ENCODE measurements around the gene PKN2. TPM values are rescaled to one million over a fixed set of nuclear protein-coding genes. Genes with fewer than 3 reads are reported as not detected.

Gene PKN2
- total and polyA plus RNA-seq, 10 donors = 10.2 to 63.9 (median 45.3) TPM

DNA sequence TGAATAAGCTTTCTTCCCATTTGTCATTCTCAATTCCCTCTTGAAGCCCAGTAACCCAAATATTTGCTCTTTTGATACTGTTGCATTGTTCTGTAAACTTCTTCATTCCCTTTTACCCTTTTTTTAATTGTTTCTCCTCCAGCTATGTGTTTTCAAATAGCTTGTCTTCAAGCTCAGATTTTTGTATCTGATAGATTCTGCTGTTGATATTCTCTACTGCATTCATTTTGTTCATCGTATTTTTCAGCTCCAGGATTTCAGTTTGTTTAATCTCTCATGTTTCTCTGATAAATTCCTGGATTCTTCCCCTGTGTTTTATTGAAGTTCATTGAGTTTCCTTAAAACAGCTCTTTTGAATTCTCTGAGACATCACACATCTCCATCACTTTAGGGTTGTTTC, 51.8 kb downstream of the PKN2 start:
- TF ChIP-seq POLR2AphosphoS5 (IDR thresholded peaks at IDR 0.05) = no peak
- TF ChIP-seq POLR2A (IDR thresholded peaks at IDR 0.05) = no peak
- TF ChIP-seq, protein P1, sequence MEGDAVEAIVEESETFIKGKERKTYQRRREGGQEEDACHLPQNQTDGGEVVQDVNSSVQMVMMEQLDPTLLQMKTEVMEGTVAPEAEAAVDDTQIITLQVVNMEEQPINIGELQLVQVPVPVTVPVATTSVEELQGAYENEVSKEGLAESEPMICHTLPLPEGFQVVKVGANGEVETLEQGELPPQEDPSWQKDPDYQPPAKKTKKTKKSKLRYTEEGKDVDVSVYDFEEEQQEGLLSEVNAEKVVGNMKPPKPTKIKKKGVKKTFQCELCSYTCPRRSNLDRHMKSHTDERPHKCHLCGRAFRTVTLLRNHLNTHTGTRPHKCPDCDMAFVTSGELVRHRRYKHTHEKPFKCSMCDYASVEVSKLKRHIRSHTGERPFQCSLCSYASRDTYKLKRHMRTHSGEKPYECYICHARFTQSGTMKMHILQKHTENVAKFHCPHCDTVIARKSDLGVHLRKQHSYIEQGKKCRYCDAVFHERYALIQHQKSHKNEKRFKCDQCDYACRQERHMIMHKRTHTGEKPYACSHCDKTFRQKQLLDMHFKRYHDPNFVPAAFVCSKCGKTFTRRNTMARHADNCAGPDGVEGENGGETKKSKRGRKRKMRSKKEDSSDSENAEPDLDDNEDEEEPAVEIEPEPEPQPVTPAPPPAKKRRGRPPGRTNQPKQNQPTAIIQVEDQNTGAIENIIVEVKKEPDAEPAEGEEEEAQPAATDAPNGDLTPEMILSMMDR (IDR thresholded peaks at IDR 0.05 in 8 of 11, conservative IDR thresholded peaks at IDR 0.05 in 3 of 11) = no peak
- 94 to 100% (median 97%) methylated on average over 1 of the region's 1 CpG for WGBS, 5 donors
- no peak for DNase-seq
- Histone ChIP-seq H3K4me1 (peaks cover 0 to 27% (median 13%) of the 10 kb centered on the region in 6 donors), H3K27ac (no peak overlapping the region), H3K4me3 (no peak overlapping the region), H3K9me3 (peaks cover 0 to 37% (median 33%) of the 10 kb centered on the region in 8 donors), H3K36me3 (peaks cover 0 to 28% (median 0%) of the 10 kb centered on the region in 6 donors), H3K27me3 (replicated peaks in 1 of 7) (no peaks in the 10 kb centered on the region)
- intact Hi-C loops (cut with DNase I; ENCODE audit: low total_unique reads) = no loop called here

GRCh38 chr1:88736633-88737248, 52.7 kb downstream of the PKN2 start:
- intact Hi-C loops (cut with DNase I; ENCODE audit: low total_unique reads) = no loop called here
- H3K4me1 ChIP-seq = peaks cover 0 to 19% (median 7%) of the 10 kb centered on the region in 6 donors
- no peak overlapping the region for H3K4me3 ChIP-seq
- 90 to 97% (median 92%) methylated on average over 6 to 7 of the region's 7 CpGs for WGBS, 5 donors
- TF ChIP-seq, protein P1 (IDR thresholded peaks at IDR 0.05 in 8 of 11, conservative IDR thresholded peaks at IDR 0.05 in 3 of 11) = peak in 4 of 11 experiments; percentile 29 to 58 (median 39)
- no peak for TF ChIP-seq POLR2A (IDR thresholded peaks at IDR 0.05)
- peaks cover 0 to 35% (median 0%) of the 10 kb centered on the region in 6 donors for H3K36me3 ChIP-seq
- H3K27ac ChIP-seq = no peak overlapping the region
- DNase-seq = no peak
- peaks cover 0 to 37% (median 33%) of the 10 kb centered on the region in 8 donors for H3K9me3 ChIP-seq
- no peaks in the 10 kb centered on the region for H3K27me3 ChIP-seq (replicated peaks in 1 of 7)

DNA sequence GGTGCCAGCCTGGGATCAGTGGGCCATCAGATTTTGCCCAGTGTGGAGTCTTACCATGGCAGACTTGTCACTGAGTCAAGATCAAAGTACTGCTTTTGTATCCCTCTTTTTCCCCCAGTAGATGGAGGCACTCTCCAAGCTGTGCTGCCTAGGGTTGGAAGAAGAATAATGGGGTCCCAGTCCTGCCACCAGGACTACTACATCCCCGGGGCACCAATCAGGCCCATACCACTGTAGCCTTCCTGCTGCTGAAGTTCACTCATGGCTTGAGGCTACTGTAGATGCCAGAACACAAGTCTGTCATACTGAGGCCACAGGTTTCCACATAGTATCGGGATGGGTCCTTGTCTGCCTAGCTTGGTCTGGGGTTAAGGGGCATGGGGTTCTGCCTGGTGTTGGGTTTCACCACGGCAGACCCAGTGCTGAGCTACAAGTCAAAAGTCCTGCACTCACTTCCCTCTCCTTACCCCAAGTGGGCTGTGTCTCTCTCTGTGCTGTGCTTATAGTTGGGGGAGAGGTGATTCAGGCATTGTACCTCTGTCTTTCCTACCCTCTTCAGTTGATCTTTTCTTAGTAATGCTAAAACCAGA, 53.4 kb downstream of the PKN2 start:
- Histone ChIP-seq H3K4me1 (peaks cover 0 to 12% (median 2%) of the 10 kb centered on the region in 6 donors), H3K27me3 (replicated peaks in 1 of 7) (no peaks in the 10 kb centered on the region), H3K4me3 (no peak overlapping the region), H3K27ac (no peak overlapping the region), H3K36me3 (peaks cover 0 to 42% (median under 1%) of the 10 kb centered on the region in 6 donors), H3K9me3 (peaks cover 0 to 37% (median 33%) of the 10 kb centered on the region in 8 donors)
- intact Hi-C loops (cut with DNase I; ENCODE audit: low total_unique reads) = no loop called here
- DNase-seq = no peak
- TF ChIP-seq POLR2A (IDR thresholded peaks at IDR 0.05) (no peak), POLR2AphosphoS5 (IDR thresholded peaks at IDR 0.05) (no peak)
- TF ChIP-seq, protein P1 (IDR thresholded peaks at IDR 0.05 in 8 of 11, conservative IDR thresholded peaks at IDR 0.05 in 3 of 11) = no peak
- WGBS, 5 donors = 89 to 100% (median 95%) methylated on average over 3 of the region's 3 CpGs

DNA sequence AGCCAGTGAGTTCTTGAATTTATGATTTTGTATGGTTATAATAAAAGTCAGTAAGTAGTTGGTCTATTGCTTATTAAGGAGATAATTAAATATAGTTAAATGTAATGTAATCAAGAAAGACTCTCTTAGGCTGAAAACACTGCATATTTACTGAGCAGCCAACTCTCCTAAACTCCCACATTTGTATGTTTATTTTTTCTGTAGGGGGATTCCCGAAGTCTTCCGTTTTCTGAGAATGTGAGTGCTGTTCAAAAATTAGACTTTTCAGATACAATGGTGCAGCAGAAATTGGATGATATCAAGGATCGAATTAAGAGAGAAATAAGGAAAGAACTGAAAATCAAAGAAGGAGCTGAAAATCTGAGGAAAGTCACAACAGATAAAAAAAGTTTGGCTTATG, 56.7 kb downstream of the PKN2 start:
- 68 to 87% (median 76%) methylated on average over 3 of the region's 3 CpGs for WGBS, 5 donors
- peaks cover 0 to 13% (median 8%) of the 10 kb centered on the region in 8 donors for H3K9me3 ChIP-seq
- H3K4me1 ChIP-seq = peaks cover 0 to 12% (median 2%) of the 10 kb centered on the region in 6 donors
- no peak overlapping the region for H3K27ac ChIP-seq
- no peak overlapping the region for H3K4me3 ChIP-seq
- DNase-seq = no peak
- TF ChIP-seq POLR2A (IDR thresholded peaks at IDR 0.05) (no peak), POLR2AphosphoS5 (IDR thresholded peaks at IDR 0.05) (no peak)
- TF ChIP-seq, protein P1 (IDR thresholded peaks at IDR 0.05 in 8 of 11, conservative IDR thresholded peaks at IDR 0.05 in 3 of 11) = no peak
- peaks cover 0 to 65% (median 6%) of the 10 kb centered on the region in 6 donors for H3K36me3 ChIP-seq
- no peaks in the 10 kb centered on the region for H3K27me3 ChIP-seq (replicated peaks in 1 of 7)
- intact Hi-C loops (cut with DNase I; ENCODE audit: low total_unique reads) = no loop called here
